KBM-7 (cell line): ENCODE data around the gene GTF3C1.
A peak's percentile ranks its signal among the peaks of the same experiment; 100 is the strongest.

Experiments used
- DNase-seq: peaks from one replicate; pipeline ENCODE4 v3.0.0-alpha.2; 2015
- in situ Hi-C: fragments of 300-500 bp; cut with MboI; formaldehyde crosslinking; loops from 2 replicates; pipeline ENCODE4 v1.14.3; 2020; ENCODE audit warnings: low sequenced_read_pairs, low pct_unique_long_range_greater_than_20kb, mixed read lengths

GTF3C1 gene

DNA sequence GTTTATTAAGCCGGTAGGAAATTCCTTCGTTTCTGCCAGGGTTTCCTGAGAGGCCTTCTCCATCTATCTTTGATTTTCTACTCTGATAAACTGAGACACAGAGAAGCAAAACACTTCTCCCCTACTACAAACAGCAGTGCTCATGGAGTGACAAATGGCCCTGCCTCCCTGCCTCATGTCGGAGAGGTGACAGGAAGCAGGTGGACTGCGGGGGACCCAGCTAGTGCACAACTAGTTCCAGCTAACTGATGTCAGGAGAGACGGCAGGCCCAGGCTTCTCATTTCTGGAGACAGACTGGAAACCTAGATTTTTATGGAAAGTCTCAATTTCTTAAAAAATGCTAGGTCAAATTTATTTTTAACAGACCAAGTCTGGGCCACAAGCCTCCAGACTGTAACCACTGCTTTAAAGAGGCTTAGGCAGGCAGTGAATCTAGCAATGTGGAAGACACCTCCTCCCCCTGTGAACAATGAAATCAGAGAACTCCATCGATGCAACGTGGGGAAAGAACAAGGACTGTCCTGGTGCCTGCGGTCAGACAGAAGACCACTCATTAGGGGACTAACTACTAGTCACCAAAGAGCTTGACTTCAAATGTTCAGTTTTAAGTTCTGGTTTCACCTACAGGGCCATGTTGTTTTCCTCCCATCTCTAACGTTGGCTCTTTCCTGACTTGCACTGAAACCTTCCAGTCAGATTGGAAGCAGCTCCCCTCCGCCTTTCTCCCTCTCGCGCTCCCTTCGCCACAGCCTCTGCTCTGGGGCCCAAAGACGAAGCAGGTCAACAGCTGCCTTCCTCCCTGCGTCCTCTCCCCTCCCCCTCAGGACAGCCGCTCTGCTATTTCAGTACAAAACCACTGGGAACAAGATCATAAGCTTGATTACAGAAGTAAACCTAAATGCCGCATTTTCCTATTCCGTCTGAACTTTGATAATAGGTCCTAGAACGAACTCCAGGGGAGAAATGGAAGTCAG is 17.6 kb downstream of the GTF3C1 start:
- DNase-seq, result no peak
- in situ Hi-C loops, result loop anchor here (10.0 kb wide), 1 partner anchor 57 kb away; no protein-coding TSS in a partner anchor

DNA sequence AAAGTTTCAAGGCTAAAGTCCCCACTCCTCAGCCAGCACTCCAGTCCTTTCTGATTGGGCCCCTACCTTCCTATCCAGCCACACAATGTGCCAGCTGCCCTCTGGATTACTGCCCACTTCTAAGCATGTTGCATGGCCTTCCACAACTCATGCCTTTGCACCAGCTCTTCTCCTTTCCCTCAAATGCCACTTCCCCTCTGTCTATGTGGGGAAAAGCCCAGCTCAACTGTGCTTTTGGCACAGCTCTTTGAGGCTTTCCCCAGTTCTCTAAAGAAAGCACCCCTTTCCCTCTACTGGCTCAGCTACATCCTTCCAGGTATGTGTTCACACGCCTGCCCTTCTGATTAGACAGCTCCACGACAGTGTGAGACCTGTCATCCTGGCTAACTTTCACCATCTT is 18.5 kb downstream of the GTF3C1 start:
- DNase-seq, result no peak
- in situ Hi-C loops, result loop anchor here (10.0 kb wide), 1 partner anchor 56 kb away; no protein-coding TSS in a partner anchor

DNA sequence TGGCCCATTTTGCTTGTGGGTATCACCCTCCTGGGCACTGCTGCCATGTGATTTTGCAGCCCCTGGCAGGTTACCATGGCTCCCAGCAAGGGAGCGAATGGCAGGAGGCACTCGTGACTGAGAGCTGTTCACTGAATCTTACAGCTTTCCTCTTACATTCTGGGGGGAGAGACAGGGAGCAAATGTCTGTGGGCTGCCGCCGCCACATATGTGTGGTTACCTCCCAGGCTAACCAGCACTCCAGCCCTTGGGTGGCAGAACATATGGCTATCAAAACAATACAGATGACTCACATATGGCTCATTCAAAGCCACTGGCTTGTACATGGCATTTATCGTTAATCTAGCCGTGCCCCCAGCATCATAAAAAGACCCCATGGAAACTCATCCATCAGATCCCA is 19.8 kb downstream of the GTF3C1 start:
- in situ Hi-C loops, result loop anchor here (10.0 kb wide), 1 partner anchor 55 kb away; no protein-coding TSS in a partner anchor
- no peak for DNase-seq

DNA sequence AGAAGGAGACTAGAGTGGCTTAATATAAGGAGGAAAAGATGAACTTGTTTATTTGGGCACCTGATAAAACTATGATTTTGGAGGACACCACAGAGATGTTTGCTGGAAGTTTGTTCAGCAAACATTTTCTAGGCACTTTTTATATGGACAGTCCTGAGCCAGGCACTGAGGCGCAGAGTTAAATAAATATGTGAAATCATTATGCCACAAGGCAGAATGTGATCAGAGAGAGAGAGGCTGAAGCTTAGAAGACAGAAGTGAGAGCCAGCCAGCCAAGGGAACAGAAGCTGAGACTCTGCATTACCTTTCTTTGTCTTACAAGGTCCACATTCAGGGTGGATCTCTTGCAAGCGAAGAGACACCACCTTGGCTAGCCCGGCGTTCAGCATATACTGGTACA is 21.4 kb downstream of the GTF3C1 start:
- in situ Hi-C loops, result no loop called here

DNA sequence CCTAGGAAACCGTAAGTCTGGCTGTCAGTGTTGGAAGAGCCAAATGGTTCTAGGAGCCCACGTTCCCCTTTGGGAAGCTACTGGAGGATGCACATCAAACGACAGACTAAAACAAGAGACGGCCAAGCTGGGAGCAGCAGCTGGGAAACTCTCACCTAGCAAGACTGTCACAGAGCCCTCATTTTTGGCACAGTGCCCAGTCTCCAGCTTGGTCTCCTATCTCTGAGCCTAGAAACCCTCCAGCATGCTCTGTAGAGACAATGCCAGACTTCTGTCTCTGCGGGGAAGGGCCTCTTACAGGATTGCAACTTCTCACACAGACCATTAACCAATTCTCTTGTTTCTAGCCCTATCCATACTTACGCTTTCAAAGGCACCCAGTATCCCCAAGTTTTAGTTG is 23.5 kb downstream of the GTF3C1 start:
- in situ Hi-C loops, result no loop called here
- no peak for DNase-seq

More for the DNA sequence above, 21.4 kb downstream of the GTF3C1 start:
- no peak for DNase-seq

DNA sequence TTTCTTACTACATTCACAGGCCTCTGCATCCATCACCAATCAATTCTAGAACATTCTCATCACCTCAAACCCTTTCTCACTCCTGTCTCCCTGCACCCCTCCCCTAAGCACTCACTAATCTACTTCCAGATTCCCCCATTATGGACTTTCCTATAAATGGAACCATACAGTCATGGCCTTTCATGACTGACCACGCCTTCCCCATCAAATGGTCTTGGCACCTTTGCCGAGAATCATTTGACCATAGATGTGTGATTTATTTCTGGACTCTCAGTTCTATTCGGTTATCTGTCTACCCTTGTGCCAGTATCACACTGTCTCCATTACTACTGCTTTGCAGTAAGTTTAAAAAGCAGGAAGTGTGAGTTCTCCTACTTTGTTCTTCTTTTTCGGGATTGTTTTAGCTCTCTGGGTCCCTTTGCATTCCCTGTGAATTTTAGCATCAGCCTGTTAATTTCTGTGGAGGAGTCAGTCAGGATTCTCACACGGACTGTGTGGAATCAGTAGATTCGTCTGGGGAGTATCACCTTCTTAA is 27.5 kb downstream of the GTF3C1 start:
- in situ Hi-C loops, result no loop called here
- DNase-seq, result no peak

DNA sequence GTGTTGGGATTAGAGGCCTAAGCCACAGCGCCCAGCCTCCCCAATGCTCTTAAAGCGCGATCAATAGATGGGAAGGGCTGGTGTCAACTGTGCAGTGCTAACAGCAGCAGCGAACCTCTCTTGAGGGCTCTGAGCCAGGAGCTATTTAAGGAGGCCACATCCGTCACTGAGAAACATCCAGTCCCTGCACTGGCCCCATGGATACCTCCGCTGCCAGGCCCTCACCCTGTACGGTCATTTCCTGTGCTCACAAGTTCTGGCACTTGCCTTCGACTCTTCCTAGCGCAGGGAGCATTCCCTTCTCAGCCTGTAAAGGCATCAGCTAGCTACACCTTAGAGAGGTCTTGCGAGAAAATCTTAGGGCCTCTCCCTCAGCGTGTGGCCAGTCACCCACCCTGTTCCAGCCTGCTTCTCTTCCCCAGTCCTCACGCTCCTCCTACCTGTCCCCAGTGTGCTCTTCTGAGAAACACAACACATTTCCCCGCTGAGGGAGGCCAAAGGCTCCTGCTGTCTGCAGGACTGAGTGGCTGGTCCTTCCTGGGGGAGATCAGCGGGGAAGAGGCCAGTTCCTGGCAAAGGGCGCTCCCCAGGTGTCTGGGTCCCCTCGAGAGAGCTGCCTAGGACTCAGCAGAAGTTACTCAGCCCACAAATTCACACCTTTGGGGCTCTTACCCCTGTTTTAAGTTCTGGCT is 28.6 kb downstream of the GTF3C1 start:
- in situ Hi-C loops, result no loop called here
- DNase-seq, result no peak

DNA sequence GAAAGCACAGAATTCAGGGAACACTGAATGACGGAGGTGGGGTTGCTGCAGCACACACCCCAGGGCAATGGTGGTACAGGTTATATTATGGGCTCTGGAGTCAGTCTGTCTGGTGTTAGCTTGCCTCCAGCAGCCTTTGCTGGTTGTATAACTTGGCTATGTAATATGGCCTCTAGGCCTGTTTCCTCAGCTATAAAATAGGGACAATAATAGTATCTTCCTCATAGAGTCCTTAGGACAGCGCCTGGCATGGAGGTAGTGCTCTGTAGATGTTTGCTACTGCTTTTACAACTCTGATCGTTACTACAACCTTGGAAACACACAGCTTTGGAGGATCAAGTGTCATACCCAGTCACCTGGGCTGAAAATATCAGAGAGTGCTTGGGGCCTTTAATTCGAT is 31.5 kb downstream of the GTF3C1 start:
- DNase-seq, result no peak
- in situ Hi-C loops, result no loop called here

DNA sequence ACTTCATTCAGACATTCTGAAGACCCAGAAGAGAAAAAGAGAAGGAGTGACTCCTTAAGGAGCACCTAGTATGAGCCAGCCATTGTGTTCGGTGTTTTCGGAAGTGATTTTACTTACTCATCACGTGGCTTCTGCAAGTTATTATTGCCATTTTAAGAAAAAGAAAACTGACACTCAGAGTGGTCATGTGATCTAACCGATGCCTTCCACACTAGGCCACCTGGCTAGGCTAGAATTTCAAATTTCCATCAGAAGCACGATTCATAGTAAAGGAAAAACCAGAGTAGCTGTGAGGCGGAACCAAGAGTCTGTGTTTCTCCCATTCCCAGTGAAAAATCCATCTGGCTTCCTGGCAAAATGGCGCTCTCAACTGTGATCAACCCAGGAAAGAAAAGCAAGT is 32.0 kb downstream of the GTF3C1 start:
- DNase-seq, result no peak
- in situ Hi-C loops, result no loop called here

DNA sequence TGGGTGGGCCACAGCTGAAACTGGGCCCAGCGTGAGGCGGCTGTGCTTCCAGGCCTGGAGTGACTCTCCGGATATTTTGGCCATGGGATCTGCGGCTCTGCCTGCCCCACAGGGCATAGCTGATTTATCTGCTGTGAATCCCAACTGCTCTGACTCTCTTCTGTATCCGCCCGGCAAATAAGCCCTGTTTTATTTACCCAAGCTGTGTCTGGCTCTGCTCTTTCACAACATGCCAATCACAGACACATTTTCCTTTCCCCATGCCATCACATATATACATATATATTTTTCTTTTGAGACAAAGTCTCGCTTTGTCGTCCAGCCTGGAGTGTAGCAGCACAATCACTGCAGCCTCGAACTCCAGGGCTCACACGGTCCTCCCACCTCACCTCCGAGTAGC is 33.3 kb downstream of the GTF3C1 start:
- DNase-seq, result no peak
- in situ Hi-C loops, result no loop called here

DNA sequence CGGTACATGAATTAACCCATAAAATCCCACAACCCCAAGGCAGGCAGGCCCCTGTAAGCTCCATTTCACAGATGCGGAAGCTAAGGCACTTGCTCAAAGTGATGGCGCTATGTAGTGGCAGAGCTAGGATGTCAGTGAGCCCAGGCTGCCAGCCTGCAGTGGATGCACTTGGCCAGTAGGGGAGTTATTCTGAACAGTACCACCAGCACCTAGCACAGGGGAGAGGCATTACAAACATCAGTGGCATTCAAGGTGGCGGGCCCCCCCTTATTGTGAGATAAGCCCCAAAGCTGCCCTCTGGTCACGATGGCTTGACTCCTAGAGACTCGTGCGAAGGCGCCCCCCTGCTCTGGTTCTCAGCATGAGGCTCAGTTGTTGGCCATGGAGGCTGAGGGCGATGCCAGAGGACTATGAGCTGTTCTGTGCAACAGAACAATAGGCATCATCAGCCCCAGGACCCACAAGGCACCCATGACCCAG is 33.8 kb downstream of the GTF3C1 start:
- in situ Hi-C loops, result no loop called here
- peak; percentile 35 for DNase-seq

DNA sequence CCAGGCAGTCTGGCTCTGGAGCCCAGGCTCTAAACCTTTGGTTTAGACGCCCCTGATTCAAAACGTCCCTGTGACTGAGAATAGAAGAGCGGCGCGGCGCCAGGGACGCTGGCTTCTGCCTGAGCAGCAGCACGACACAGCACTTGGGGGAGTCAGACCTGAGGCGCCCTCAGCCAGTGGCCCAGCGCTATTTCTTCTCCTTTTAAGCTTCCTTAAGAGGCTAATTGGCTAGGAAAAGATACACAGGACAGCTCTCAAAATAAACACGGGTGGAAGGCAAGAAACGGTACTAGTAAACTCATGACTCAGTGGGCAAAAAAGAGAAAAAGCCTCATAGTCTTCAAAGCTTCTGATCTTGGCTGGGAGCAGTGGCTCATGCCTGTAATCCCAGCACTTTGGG is 34.9 kb downstream of the GTF3C1 start:
- in situ Hi-C loops, result no loop called here
- no peak for DNase-seq

DNA sequence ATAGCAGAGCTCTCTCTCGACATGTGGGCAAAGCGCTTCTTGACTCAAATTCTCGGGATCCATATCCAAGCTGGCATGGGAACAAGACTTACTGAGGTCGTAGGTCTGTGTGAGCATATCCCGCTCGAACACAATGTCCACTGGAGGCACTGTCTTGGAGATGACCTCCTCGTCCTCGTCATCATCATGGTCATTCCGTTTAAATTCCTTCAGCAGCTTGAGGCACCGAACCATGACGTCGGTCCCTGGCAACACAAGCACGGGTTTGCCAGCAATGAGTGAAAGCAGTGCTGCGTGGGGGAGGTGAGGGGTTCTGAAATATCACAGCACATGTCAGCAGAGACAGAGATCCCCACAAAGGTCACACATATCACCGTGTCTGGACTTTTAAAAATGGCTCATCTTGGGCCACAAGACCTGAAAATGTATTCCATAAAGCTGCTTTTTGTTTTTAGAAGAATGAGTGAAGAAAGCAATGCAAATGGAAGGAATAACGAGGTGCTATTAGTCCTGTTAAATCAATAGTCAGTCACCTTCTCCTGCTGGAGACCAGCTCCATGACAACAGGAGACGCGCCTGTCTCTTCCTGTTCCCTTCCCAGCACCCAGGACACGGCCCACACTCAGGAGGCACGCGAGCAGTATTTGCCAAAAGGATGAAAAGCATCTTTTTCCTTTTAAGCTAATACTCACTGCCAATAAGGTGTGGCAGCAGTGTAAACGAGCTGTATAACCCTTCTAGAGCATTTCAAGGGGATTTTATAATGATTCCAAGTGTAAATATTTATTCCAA is 37.9 kb downstream of the GTF3C1 start:
- in situ Hi-C loops, result no loop called here
- no peak for DNase-seq

DNA sequence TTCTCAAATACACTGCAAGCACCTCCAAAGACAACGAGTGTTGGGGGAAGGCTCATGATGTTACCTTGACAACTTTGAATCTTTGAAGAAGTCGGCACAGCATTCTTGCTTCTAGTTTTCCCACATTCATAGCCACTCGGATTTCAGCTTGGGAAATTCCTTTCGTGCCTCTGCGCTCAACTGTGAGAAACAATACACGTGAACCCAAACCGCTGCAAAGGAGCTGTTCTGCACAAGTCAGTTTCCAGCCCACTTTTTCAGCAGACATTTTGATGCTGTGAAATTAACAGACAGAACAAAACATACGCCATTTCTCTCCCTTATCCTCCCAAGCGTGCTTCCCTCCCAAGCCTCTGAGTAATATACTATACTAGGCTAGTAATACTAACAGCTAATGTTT is 41.2 kb downstream of the GTF3C1 start:
- in situ Hi-C loops, result no loop called here
- no peak for DNase-seq

DNA sequence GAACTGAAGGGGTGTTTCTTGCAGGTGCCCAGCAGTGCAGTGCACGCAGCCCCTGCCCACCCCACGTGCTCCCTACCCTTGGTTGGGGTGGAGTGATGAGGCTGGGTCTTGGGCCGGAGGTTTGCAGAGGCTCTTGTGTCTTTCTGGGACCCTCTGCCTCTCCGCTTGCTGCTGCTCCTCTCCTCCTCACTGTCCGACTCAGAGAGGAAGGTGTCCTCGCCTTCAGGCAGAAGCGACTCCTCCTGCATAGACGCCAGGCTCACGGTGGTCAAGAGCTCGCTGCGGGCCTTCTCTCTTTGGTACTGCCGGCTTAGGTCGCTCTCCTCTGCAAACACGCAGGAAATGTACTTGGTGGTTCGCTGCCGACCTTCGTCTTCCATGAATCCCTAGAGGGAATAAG is 42.9 kb downstream of the GTF3C1 start:
- no peak for DNase-seq
- in situ Hi-C loops, result no loop called here

DNA sequence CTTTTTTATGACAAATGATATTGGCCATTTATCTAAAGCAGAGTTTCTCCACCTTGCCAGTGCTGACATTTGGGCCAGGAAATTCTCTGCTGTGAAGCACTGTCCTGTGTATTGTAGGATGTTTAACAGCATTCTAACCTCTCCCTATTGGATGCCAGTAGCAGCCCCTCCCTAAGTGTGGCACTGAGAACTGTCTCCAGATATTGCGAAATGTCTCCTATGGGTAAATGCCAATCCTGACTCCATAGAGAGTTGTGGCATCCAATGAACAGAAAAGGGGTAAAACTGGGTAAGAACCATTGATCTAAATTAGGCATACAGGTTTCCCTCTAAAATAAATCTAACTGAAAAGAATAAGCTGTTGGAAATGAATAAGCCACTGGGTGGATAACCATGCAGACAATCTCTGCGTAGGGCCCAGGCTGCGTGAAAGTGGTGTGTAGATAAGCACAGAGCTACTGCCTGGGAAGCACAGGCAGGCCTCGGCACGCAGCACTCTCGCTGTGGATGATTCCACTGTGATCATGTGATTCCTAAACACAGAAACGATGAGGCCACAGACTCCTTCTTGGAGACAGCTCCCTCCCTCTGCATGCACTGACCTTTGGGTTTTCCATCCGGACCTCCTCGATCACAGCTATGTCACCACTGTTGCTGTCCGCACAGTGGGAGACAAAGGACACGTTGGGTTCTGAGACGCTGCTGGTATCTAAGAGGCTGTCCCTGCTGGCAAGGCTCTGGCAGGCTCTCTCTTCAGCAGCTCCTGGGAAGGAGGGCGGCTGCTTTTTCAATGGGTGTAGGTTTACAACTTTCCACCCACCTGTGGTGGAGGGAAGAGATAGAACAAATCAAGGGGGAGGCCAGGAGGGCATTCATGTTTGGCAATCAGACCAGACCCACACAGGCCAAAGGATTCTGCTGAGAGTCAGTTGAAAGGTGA is 44.1 kb downstream of the GTF3C1 start:
- in situ Hi-C loops, result no loop called here
- DNase-seq, result no peak

DNA sequence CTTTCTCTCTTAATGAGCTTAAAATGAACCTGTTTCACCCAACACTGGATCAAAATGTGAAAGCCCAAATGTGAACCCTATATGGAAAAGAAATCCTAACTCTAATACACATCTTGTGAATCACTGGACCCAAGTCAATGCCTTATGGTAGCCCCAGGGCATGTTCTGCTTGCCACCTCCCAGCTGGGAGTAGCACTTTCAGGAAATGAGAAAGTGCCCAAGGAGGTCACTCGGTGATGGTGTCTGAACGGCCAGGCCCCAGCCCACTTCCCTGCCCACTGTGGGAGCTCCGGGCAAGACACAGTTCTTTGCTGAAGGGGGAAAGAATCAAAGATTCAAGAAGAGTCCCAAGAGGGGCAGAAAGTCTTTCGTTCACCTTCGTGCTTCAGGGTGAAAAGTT is 46.1 kb downstream of the GTF3C1 start:
- DNase-seq, result no peak
- in situ Hi-C loops, result no loop called here

DNA sequence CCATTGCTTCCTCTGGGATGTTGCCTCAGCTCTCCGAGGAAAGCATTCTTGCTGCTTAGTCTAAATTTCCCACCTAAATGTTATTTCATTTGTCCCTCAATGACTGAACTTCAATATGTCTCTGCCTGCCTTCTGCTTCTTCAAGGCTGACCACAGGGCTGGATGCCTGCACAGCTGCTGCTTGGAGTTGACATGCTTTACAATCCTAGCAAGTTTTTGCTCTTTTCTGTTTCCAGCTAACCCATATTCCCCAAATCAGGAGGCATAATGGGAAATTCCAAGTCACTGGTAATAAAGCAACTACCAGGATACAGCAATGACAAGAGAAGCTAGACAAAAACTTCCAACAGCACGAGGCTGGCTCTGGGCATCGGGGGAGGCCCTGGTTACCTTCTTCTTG is 48.9 kb downstream of the GTF3C1 start:
- DNase-seq, result no peak
- in situ Hi-C loops, result no loop called here
